SJSA1 (cell line): ENCODE measurements around the gene ASGR2. TPM values are rescaled to one million over a fixed set of nuclear protein-coding genes. Genes with fewer than 3 reads are reported as not detected.

Experiments used
- DNase-seq, 2 experiments: peaks; one replicate each; pipeline ENCODE4 v3.0.0-alpha.2; 2015 to 2020; ENCODE audit warnings: low spot score in 2 of 2, low read depth in 1 of 2
- H3K27ac ChIP-seq: fragments of 250-450 bp; sonication (Bioruptor Pico); 2 replicates; pipeline ENCODE4 v1.5.1; 2020; ENCODE audit warnings: mild to moderate bottlenecking, moderate library complexity
- H3K27me3 ChIP-seq: fragments of 250-450 bp; sonication (Bioruptor Pico); replicated peaks from 2 replicates; pipeline ENCODE4 v1.5.1; 2020; ENCODE audit warnings: mild to moderate bottlenecking, moderate library complexity
- H3K36me3 ChIP-seq: fragments of 250-450 bp; sonication (Bioruptor Pico); 2 replicates; pipeline ENCODE4 v1.5.1; 2020; ENCODE audit warnings: mild to moderate bottlenecking
- H3K4me1 ChIP-seq: fragments of 250-450 bp; sonication (Bioruptor Pico); replicated peaks from 2 replicates; pipeline ENCODE4 v1.6.1; 2021; ENCODE audit warnings: mild to moderate bottlenecking
- H3K4me3 ChIP-seq: fragments of 250-450 bp; sonication (Bioruptor Pico); 2 replicates; pipeline ENCODE4 v1.5.1; 2020; ENCODE audit warnings: mild to moderate bottlenecking
- H3K9me3 ChIP-seq: fragments of 250-450 bp; sonication (Bioruptor Pico); replicated peaks from 2 replicates; pipeline ENCODE4 v1.5.1; 2020; ENCODE audit warnings: mild to moderate bottlenecking
- total RNA-seq: library from RNA; depleted of rRNA; stranded (reverse); fragments of >200 nt; shearing (Covaris generic); gene quantifications from 2 replicates; pipeline ENCODE4 v1.2.3, GENCODE V29; 2014

ASGR2 gene
- total RNA-seq, 1 experiment from 2014 or later: not detected

- Histone ChIP-seq H3K27ac (no peak overlapping the region), H3K9me3 (no peaks in the 10 kb centered on the region), H3K4me1 (no peaks in the 10 kb centered on the region), H3K4me3 (no peak overlapping the region), H3K36me3 (no peaks in the 10 kb centered on the region), H3K27me3 (peaks cover 13% of the 10 kb centered on the region; the same call in 1 of the 2 replicates)
- no peak for DNase-seq
These were observed 423 bp upstream of the ASGR2 start for GRCh38 chr17:7114875-7115614.

- H3K4me3 ChIP-seq: no peak overlapping the region
- H3K27me3 ChIP-seq: peaks cover 4% of the 10 kb centered on the region; the same call in 1 of the 2 replicates
- no peaks in the 10 kb centered on the region for H3K9me3 ChIP-seq
- no peaks in the 10 kb centered on the region for H3K36me3 ChIP-seq
- H3K27ac ChIP-seq: no peak overlapping the region
- H3K4me1 ChIP-seq: no peaks in the 10 kb centered on the region
- DNase-seq: no peak
These were observed 1.1 kb downstream of the ASGR2 start for GRCh38 chr17:7113273-7114071.

- H3K4me1 ChIP-seq: no peaks in the 10 kb centered on the region
- no peak for DNase-seq
- H3K9me3 ChIP-seq: no peaks in the 10 kb centered on the region
- no peak overlapping the region for H3K4me3 ChIP-seq
- no peaks in the 10 kb centered on the region for H3K36me3 ChIP-seq
- no peak overlapping the region for H3K27ac ChIP-seq
- 0 out of 2 replicates have a peak, but pooled peaks cover 4% of the 10 kb centered on the region for H3K27me3 ChIP-seq
These were observed 2.0 kb downstream of the ASGR2 start for GRCh38 chr17:7112510-7113108.

GRCh38 chr17:7111784-7112509 is 2.7 kb downstream of the ASGR2 start:
- Histone ChIP-seq H3K4me1 (no peaks in the 10 kb centered on the region), H3K36me3 (no peaks in the 10 kb centered on the region)

GRCh38 chr17:7110617-7111306 is 3.9 kb downstream of the ASGR2 start:
- H3K4me1 ChIP-seq: no peaks in the 10 kb centered on the region
- H3K36me3 ChIP-seq: no peaks in the 10 kb centered on the region
- no peak overlapping the region for H3K4me3 ChIP-seq
- peaks cover 10% of the 10 kb centered on the region for H3K27me3 ChIP-seq
- DNase-seq: no peak
- no peak overlapping the region for H3K27ac ChIP-seq
- no peaks in the 10 kb centered on the region for H3K9me3 ChIP-seq

More at GRCh38 chr17:7111784-7112509, 2.7 kb downstream of the ASGR2 start:
- Histone ChIP-seq H3K27ac (no peak overlapping the region), H3K4me3 (no peak overlapping the region), H3K27me3 (0 out of 2 replicates have a peak, but pooled peaks cover 4% of the 10 kb centered on the region), H3K9me3 (no peaks in the 10 kb centered on the region)
- no peak for DNase-seq

- no peaks in the 10 kb centered on the region for H3K9me3 ChIP-seq
- no peak overlapping the region for H3K4me3 ChIP-seq
- H3K27ac ChIP-seq: no peak overlapping the region
- no peaks in the 10 kb centered on the region for H3K36me3 ChIP-seq
- no peaks in the 10 kb centered on the region for H3K4me1 ChIP-seq
- no peak for DNase-seq
- peaks cover 10% of the 10 kb centered on the region for H3K27me3 ChIP-seq
These were observed 4.9 kb downstream of the ASGR2 start for GRCh38 chr17:7109461-7110322.

- Histone ChIP-seq H3K4me1 (no peaks in the 10 kb centered on the region), H3K27me3 (peaks cover 10% of the 10 kb centered on the region), H3K27ac (no peak overlapping the region), H3K9me3 (no peaks in the 10 kb centered on the region), H3K4me3 (no peak overlapping the region), H3K36me3 (no peaks in the 10 kb centered on the region)
- DNase-seq: no peak
These were observed 5.6 kb downstream of the ASGR2 start for GRCh38 chr17:7108981-7109380.

- DNase-seq: no peak
- H3K27me3 ChIP-seq: peaks cover 11% of the 10 kb centered on the region
- no peaks in the 10 kb centered on the region for H3K4me1 ChIP-seq
- no peaks in the 10 kb centered on the region for H3K9me3 ChIP-seq
- H3K36me3 ChIP-seq: no peaks in the 10 kb centered on the region
- H3K27ac ChIP-seq: no peak overlapping the region
- H3K4me3 ChIP-seq: no peak overlapping the region
These were observed 6.1 kb downstream of the ASGR2 start for GRCh38 chr17:7108560-7108925.

- Histone ChIP-seq H3K27ac (no peak overlapping the region), H3K27me3 (peaks cover 17% of the 10 kb centered on the region), H3K36me3 (no peaks in the 10 kb centered on the region)
These were observed 6.6 kb downstream of the ASGR2 start for GRCh38 chr17:7107795-7108559.

GRCh38 chr17:7107012-7107754 is 7.4 kb downstream of the ASGR2 start:
- no peaks in the 10 kb centered on the region for H3K9me3 ChIP-seq
- no peaks in the 10 kb centered on the region for H3K36me3 ChIP-seq
- H3K4me3 ChIP-seq: no peak overlapping the region
- H3K27ac ChIP-seq: no peak overlapping the region
- DNase-seq: no peak
- H3K4me1 ChIP-seq: no peaks in the 10 kb centered on the region
- H3K27me3 ChIP-seq: peaks cover 25% of the 10 kb centered on the region

More at GRCh38 chr17:7107795-7108559, 6.6 kb downstream of the ASGR2 start:
- H3K9me3 ChIP-seq: no peaks in the 10 kb centered on the region
- no peaks in the 10 kb centered on the region for H3K4me1 ChIP-seq
- DNase-seq: no peak
- no peak overlapping the region for H3K4me3 ChIP-seq

- Histone ChIP-seq H3K36me3 (no peaks in the 10 kb centered on the region), H3K27me3 (peaks cover 49% of the 10 kb centered on the region), H3K4me3 (no peak overlapping the region), H3K9me3 (no peaks in the 10 kb centered on the region), H3K27ac (no peak overlapping the region), H3K4me1 (no peaks in the 10 kb centered on the region)
- no peak for DNase-seq
These were observed 12.2 kb downstream of the ASGR2 start for GRCh38 chr17:7102421-7102820.
